ENCODE data around the gene PAPPA. TPM values are rescaled to one million over a fixed set of nuclear protein-coding genes. Genes with fewer than 3 reads are reported as not detected.

PAPPA gene
- total RNA-seq, 2 donors from 2014 or later = 1.8 to 5.7 TPM

DNA sequence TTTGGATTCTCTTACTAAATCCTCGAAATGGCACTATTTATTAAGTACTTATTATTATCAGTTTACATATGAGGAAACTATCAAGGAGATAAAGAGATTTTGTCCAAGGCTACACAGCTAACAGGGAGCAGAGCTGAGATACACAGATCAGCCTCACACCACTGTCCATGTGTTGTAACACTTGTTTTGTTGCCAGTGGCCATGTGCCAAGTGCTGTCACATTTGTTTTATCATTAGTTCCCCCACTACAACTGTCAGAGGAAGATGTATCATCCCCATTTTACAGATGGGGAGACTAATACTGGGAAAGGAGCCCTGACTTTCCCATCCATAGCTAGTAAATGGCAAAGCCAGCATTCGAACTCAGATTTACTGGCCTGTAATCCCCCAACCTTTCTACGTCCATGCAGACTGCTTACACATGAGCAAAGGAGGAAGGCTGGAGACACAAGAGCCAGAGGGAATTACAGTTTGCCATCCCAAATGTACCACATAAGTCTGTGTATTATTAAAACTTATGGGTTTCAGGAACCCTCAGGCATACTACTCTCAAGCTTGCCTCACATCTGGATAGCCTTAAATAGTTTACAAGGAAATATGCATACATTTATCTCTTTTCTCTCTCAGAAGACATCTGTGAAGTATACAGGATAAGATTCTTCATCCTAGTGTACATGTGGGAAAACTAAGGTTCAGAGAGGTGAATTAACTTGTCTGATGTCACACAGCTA lies 25.1 kb downstream of the PAPPA start:
- Histone ChIP-seq H3K36me3 (no peaks in the 10 kb centered on the region), H3K9me3 (no peaks in the 10 kb centered on the region), H3K4me3 (no peak overlapping the region), H3K4me1 (no peaks in the 10 kb centered on the region), H3K27ac (no peak overlapping the region), H3K27me3 (no peaks in the 10 kb centered on the region)
- DNase-seq (ENCODE audit: low spot score) = no peak
- TF ChIP-seq, protein P1, sequence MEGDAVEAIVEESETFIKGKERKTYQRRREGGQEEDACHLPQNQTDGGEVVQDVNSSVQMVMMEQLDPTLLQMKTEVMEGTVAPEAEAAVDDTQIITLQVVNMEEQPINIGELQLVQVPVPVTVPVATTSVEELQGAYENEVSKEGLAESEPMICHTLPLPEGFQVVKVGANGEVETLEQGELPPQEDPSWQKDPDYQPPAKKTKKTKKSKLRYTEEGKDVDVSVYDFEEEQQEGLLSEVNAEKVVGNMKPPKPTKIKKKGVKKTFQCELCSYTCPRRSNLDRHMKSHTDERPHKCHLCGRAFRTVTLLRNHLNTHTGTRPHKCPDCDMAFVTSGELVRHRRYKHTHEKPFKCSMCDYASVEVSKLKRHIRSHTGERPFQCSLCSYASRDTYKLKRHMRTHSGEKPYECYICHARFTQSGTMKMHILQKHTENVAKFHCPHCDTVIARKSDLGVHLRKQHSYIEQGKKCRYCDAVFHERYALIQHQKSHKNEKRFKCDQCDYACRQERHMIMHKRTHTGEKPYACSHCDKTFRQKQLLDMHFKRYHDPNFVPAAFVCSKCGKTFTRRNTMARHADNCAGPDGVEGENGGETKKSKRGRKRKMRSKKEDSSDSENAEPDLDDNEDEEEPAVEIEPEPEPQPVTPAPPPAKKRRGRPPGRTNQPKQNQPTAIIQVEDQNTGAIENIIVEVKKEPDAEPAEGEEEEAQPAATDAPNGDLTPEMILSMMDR (IDR thresholded peaks at IDR 0.05) = no peak

- Histone ChIP-seq H3K9me3 (no peaks in the 10 kb centered on the region), H3K36me3 (no peaks in the 10 kb centered on the region), H3K27me3 (no peaks in the 10 kb centered on the region), H3K4me3 (no peak overlapping the region), H3K27ac (no peak overlapping the region), H3K4me1 (no peaks in the 10 kb centered on the region)
- TF ChIP-seq, protein P1 (IDR thresholded peaks at IDR 0.05) = no peak
- no peak for DNase-seq (ENCODE audit: low spot score)
These were observed 26.0 kb downstream of the PAPPA start for GRCh38 chr9:116179568-116179967.

DNA sequence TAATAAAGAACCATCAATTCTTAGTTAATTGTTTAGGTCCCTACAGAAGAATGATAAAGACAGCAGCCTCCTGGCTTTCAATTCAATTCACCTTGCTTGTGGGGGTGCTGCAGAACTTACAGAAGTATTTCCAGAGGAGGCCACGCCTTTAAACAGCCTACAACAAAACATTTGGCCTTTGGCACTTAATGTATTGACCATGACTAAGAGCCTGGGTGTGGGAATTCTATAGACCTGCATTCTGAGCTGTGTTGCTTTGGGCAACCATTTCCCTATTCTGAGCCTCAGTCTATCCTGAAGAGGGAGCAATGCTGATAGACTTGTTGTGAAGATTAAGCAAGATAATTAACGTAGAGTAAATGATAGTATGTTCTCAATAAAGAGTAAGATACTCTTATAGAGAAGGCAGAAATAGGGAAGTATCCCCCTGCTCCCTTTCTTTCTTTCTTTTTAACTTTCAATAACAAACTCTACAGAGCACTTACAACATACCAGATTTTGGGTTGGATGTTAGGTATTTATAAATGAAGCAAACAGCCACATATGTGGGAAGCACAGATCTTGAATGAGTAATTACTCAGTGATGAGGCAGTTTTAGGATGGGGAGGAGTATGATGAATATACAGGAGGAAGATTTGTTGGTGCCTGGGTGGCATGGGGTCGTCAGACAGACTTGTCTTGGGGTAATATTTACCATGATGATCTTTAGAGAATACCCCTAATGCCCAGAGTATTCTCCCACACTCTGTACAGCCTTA lies 28.4 kb downstream of the PAPPA start:
- Histone ChIP-seq H3K27ac (no peak overlapping the region), H3K27me3 (no peaks in the 10 kb centered on the region), H3K4me3 (no peak overlapping the region), H3K9me3 (no peaks in the 10 kb centered on the region), H3K36me3 (no peaks in the 10 kb centered on the region), H3K4me1 (no peaks in the 10 kb centered on the region)
- DNase-seq (ENCODE audit: low spot score) = no peak
- TF ChIP-seq, protein P1 (IDR thresholded peaks at IDR 0.05) = no peak

DNA sequence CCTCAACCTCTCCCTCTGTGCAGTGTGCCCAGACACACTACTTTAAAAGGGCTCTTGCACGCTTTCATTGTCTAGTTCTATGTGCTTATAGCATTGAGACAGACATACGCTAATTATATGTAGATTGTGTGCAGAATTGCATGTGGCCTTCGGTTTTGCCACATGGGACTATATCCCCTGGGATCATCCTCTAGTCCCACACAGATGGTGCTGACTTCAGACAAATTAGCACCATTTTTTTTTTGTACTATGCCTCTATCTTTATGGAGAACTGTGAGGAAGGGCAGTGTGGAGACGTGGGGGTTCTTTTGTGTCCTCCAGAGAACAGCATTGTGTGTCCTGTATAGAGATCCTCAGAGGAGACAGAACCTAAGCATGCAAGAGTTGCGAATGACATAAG lies 29.3 kb downstream of the PAPPA start:
- Histone ChIP-seq H3K9me3 (no peaks in the 10 kb centered on the region), H3K36me3 (no peaks in the 10 kb centered on the region), H3K4me3 (no peak overlapping the region), H3K27ac (no peak overlapping the region), H3K4me1 (no peaks in the 10 kb centered on the region), H3K27me3 (no peaks in the 10 kb centered on the region)
- no peak for DNase-seq (ENCODE audit: low spot score)
- TF ChIP-seq, protein P1 (IDR thresholded peaks at IDR 0.05) = no peak

GRCh38 chr9:116187570-116188170 lies 34.1 kb downstream of the PAPPA start:
- Histone ChIP-seq H3K4me3 (no peak overlapping the region), H3K27ac (no peak overlapping the region), H3K27me3 (no peaks in the 10 kb centered on the region), H3K9me3 (no peaks in the 10 kb centered on the region), H3K36me3 (no peaks in the 10 kb centered on the region), H3K4me1 (no peaks in the 10 kb centered on the region)
- DNase-seq (ENCODE audit: low spot score) = no peak
- TF ChIP-seq, protein P1 (IDR thresholded peaks at IDR 0.05) = no peak
